GM19455 (cell line): ENCODE measurements around the gene FES.
"Not testable (repeated sequence)": the region's sequence is repeated elsewhere in the genome, so short reads cannot be mapped to it uniquely, and the experiment has no call there.

ENCODE experiments used
- ATAC-seq: cut with Tn5 transposase; IDR thresholded peaks from one replicate; pipeline ENCODE4 v1.9.1; 2021; ENCODE audit not compliant: unreplicated experiment

FES gene

DNA sequence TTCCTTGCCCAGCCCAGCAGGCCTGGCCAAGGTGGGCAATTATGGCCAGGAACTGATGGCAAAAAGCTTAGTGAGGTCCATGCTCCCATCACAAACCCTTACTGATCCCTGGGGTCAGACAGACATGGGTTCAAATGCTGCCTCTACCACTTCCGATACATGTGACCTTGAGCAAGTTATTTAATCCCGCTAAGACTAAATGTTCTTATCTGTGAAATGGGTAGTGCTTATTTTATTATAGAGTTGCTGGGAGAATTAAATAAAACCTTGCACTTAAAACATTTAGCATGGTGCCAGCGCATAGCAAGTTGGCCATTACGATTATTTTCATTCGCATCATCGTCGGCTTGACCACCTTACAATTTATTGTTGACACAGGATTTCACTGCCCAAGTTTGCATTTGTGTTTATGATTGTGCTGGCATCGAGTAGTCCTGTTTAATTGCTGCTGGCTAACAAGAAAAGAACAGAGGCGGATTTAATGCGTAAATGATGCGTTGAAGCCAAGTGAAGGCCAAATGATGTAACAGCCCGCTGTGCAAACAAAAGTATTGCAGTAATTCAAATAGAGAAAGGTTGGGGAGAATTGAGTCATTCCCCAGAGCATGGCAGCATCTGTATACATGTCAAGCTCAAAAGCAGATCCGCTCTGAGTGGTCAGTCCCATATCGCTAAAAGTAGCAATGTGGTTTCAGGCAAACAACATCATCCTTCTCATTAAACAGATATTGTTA is 23.2 kb upstream of the FES start:
- ATAC-seq, result no peak

DNA sequence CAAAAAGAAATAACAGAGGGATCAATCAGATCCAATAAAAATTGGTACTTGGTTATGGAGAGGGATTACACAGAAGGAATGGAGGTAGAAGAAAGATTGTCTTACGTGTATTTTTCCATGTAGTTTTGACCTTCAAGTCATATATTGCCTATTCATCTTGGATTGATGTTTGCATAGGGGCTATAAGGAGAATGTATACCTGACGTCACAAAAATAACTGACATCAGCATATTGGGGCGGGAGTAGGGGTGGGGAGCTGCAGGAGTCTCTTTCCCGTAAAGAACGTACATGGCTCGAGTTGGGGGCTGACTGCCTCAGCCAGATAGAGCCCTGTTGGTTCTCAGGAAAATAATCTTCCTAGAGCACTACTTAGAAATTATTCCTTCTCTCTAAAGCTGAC is 21.8 kb upstream of the FES start:
- no peak for ATAC-seq

DNA sequence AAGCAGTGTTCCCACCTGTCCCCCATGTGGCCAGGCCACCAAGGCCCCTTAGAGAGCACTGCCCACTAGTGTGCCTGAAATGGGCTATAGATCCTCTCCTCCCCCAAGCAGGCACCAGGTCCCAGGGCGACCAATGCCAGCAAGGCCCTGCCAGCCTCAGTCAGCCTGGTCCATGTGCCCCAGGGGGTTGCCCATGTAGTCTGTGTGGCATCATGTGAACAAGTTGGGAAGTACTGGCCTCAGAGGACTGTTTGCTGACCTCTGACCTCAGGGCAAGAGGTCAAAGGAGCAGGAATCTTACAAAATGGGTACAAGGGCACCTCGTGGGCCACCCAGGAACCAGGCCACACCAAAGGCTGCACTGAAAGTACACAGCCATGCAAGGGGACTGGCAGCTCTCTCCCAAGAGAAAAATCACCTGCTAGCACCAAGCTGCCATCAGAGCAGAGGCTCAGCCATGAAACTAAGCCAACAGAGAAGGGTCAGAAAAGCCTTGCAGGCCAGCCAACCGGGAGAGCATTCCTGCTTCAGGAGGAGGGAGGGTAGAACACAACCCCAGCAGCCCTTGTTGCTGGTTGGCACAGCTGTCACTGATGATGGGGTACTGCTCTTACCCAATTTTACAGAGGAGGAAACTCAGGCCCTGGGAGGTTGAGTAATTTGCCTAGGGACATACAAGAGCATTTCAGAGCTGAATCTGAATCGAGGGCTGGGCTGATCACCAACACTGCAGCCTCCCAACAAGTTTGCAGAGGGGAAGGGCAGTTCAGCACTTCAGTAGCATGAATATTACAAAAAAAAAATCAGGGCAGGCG is 21.1 kb upstream of the FES start:
- no peak for ATAC-seq

DNA sequence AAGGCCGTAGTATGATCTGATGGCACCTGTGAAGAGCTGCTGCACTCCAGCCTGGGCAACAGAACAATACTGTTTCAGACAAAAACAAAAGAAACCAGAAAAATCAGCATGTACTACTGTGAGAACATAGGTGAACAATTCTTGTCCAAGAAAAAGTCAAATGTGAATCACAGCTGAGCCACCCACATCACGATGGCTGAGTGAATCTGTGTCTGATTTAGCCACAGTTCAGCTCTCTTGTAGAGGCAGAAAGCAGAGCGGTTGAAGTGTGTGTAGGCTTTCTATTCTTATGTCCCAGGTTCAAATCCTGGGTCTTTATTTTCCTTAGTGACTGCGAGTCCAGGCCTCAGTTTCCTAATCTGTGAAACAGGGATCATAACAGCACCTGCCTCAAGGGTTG is 20.3 kb upstream of the FES start:
- ATAC-seq, result no peak

DNA sequence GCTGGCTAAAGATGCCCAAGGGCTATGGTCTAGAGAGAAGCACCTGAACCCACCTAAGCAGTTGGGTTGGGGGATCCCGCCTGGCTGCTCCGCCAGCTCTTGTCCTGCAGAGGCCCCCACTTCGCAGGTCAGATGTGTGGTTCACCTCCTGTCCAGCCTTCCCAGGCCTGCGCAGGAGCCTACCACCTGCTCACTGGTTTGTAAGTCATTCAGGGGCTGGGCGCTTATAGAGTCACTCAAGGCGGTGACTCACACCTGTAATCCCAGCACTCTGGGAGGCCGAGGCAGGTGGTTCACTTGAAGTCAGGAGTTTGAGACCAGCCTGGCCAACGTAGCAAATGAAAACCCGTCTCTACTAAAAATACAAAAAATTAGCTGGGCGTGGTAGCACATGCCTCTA is 19.8 kb upstream of the FES start:
- no peak for ATAC-seq

DNA sequence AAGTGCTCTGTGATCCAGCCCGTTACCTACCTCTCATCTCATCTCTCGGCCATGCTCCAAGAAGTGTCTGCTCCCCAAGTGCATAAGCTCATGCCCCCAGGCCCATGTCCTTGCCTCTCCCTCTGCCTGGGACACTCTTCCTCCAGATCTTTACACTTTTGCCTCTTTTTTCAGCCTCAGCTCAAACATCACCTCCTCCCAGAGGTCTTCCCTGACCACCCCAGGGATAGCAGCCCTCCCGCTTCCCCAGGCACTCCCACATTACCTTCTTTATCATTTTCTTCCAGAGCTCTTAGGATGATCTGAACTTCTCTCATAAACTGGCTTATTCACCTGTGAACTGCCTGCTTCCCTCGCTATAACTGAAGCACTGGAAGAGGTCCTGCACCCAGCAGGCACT is 18.6 kb upstream of the FES start:
- no peak for ATAC-seq

DNA sequence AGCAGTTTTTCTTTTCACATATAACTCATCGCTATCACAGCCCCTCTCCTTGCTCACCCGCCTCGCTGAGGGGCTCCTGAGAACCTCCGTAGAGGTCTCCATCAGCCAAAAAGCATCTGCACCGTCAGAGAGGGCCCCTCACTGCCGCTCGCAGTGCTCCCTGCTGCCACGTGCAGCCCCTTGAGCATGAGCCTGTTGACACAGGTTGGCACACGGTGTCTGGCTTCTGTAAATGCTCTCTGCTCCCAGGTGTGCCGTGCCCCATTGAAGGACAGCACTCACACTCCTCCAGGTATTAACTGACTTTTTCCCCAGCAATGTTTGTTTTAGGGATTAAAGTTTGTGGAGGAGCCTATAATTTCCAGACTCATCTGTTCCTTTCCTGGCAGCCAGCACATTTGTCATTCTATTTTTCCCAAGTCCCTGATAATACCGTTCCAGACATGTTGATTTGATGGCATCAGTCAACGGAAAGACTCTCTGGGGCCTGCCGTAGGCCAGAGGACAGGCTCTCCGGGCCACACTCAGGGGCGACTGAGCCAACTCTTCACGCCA is 18.1 kb upstream of the FES start:
- no peak for ATAC-seq

DNA sequence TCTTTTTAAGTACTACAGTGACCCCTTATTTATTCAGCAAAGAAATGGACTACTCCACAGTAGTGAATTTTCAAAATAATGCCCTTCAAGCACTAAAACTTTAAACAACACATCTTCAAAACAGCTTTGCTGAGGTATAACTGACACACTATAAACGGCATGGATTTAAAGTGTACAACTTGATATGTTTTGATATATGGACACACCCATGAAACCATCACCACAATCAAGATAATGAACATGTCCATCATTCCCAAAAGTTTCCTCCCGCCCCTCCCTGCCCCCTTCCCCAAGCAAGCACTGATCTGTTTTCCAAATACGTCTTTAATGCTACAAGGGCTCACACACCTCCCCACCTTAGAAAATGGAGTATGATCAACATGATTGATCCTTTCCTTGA is 17.5 kb upstream of the FES start:
- no peak for ATAC-seq

DNA sequence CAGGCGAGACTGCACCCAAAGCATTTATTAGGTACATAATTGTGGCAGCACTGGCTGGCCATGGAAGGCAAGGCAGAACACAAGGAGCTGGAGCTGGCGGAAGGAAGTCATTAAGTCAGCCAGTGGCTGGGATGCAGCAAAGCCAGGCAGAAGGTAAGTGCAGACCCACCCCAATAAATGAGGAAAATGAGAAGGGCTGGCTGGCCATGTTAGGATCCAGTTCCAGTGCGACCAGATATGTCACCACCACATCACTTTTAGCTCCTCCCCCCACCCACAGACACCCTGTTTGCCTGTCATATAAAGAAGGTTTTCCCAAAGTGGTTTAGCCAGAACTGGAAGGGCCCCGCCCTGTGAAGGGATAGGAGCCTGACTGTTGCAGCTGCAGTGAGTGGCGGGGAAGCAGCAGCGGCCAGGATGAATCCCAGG is 16.0 kb upstream of the FES start, which contains the start of gene FURIN:
FURIN (plus strand) TSS at position 328 of the 429 bp plus-strand sequence. CDS start 7,153 bp downstream, outside the sequence.
- no peak for ATAC-seq

DNA sequence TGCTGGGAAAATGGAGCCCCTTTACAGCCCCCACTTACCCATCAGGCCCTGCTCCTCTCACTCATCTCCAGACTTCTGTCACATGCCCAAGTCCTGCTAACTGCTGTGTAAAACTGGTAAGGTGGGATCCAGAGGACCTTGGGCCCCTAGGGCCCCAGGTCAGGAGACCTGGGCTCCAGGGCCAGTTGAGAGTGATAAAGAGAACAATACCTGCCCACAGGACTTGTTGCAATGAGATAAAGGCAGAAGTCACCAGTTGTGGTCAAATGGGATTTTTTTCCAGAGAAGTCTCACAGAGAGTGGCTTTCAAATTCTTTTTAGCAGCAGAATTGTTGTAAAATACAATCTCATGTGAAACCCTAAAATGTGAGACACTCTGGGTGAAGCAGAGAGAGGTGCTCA is 15.2 kb upstream of the FES start:
- no peak for ATAC-seq

DNA sequence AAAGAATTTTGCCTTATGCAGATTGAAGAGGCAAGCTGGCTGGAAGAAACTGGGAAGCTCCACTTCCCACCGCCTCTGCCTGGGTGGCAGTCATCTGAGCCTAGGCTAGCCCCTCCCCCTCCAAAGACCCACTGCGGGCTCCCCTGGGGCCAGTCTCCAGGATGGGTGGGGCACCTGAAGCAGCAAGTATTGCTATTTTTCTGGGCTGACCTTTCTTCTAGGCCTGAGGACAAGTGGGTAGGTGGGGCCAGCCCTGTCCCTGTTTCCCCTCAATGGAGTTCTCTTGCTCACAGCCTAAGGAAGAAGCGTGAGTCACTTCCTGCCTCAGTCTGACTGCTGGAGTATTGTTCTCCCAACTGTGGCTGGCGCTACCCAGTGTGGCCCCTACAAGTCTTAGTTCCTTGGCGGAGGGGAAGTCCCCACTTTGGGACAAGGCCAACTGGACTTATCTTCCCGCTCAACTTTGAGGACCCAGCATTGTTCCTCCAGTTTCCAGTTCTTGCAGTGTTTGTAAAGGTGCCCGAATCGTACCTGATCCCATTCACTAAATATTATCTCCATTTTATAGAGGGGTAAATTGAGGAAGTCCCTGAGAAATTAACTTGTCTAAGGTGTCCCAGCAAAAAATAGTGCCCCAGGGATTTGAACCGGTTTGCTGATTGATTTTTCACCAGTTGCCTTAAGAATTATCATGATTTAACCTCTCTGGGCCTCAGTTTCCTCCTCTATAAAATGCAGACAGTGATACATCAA is 14.5 kb upstream of the FES start:
- ATAC-seq, result no peak

DNA sequence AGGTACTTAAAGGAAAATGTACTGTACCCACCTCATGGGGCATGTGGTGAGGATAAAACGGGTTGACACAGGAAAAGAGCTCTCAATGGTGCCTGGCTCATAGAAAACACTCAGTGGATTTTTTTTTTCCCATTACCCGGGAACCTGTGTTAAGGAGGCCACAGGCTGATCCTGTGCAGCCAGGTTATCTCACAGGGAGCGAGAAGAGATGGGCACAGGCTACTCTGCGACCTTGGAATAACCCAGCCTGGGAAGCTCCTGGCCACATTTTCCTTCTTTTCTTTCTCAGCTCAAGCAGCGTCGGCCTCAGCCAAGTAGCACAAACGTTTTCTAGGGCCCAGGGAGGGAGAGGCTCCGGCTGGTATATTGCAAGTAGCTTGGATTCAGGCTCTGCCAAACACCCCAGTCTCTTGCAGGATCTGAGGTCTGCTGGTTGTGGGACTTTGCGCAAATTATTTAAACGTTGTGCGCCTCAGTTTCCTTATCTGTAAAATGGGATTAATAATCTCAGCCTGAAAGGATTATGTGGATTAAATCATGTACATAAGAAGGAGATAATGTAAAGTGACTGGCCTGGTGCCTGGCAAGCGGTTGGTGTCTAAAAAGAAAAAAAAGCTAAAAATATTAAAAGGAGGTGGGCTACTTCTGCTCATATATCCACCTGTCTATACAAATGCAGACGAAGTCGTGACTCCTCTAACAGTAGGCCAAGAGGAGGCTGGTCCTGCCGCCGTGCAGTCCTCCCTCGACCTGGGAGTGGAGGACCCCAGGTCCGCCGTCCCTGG is 13.8 kb upstream of the FES start:
- ATAC-seq, result peak; percentile 11

DNA sequence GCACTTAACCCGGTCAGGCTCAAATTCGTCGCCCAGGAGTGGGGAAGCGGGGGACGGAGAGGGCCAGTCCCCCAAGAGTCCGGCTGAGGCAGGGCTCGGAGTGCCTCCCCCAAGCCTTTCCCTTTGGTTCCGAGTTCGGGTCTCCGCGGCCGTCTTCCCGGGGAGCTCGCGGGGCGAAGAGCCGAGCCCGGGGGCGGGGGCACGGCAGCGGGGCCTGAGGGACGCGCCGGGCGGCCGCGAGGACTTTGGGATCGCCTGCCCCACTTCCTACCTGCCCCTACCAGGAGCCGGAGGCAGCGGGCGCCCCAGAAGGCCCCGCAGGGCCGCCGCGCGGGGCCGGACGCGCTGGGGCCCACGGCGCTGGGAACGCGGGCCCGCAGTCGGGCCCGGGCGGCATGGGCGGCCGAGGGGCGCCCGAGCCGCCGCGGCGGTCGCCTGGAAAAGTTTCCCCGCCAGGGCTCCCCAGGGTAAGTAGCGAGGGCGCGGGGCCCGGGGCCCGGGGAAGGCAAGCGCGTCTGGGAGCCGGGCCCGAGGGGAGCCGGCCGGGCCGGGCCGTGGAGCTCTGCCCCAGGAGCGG is 13.1 kb upstream of the FES start:
- peak; percentile 36 for ATAC-seq

DNA sequence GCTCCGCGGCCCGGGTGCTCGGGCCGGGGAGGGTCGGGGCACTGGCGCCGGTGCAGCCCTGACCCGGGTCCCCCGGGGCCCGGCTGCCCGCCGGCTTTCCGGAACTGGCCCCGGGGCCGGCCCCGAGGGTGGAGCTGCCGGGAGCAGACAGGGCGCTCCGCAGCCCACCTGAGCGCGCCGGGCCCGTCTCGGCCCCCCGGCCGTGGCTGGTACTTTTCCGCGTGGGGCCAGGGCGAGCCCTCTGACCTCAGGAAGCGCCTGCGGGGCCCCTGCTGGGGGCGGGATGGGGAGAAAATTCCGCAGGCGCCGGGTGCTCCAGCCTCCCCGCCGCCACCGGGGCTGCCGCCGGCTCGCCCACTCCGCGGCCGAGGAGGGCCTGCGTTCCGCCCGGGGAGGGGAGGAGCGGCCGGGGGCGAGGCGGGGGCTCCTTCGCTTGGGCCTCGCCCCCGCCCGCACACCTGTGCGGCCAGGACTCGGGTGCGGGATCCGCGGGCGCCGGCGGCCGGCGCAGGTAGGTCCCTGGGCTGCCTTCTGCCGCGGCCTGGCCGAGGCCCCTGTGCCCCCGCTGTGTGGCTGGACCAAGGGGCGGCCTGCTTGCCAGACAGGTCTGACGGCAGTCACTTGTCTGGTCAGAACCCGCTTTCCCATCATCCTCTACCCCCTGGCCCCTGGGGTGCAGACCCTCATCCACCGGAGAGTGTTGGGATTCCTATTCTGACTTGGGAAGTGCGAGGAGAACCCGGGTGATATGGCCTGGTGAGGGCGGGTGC is 12.4 kb upstream of the FES start:
- ATAC-seq, result peak; percentile 47

DNA sequence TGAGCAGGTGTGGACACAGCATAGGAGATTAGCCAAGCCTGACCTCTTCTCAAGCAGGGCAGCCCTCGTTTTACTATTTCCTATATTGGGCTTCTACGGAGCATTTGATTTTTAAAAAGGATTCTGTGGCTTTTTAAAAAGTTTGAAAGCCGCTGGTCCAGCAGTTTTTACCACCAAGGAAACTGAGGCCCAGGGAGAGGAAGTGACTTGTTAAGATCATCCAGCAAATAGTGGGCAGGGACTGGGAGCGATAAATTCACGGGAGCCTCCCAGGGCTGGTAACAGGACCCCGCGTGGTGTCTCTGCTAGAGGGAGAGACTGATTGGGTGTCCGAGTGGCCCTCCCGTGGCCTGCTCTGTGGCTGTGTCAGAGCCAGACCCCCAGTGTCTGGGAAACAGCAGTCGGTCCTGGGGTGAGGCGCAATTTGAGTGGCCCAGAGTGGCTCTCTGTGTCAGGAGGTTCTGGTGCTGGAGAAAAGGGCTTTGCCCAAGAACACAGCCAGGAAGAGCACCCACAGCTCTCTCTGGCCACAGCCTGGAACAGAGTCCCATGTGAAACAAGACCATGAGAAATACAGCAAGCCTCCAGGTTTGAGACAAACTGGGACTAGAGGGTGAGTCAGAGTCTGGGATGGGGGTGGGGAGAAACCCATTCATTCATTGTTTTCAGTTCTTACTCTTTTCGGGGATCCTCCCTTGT is 11.7 kb upstream of the FES start:
- peak; percentile 12 for ATAC-seq

DNA sequence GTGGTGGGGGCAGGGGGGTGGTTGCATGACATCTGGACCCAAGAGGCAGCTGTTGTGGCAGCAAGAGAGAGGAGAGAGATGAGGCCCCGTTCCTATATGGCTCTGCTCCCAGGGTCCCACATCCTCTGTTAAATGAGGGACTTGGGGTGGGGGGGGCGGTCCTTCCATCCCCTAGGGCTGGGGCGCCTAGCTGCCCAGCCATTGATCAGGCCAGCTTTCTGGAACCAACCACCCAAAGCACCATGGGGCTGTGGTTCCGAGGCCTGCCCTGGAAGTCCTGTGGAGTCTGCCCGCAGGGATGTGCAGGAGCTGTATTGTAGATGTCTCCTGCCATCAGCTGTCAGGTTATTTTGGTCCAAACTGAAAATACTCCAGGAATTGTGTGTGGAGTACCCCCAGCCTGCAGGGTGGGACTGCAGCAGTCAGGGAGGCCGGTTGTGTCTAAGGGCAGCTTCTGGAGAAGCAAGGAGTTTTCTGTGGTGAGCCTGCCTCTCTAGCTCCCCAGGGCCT is 10.8 kb upstream of the FES start:
- no peak for ATAC-seq

DNA sequence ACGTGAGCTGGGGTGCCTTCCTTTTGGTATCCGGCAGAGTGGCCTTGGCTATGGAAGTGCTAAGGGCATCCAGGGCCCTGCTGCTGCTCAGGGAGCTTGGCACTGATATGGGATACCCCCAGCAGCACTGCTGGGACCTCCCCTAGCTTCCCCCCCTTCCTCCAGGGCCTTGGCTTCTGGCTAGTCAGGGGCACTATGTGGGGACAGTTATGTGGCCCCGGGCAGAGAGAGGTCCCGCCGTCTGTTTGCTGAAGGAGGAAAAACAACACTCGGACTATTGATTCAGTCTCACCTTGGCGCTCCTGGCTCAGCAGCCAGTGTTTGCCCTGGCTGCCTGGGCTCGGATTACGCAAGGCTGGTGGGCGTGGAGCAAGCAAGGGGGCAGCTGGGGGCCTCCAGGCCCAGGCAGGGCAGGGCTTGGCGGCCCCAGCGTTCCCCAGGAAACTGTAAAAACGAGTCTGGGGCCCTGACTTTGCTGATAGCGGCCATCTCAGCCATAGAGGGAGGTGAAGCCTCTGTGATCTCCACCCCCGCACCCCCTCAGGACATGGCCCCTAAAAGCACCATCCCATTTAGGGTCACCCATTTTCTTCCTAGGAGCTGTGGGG is 10.2 kb upstream of the FES start:
- ATAC-seq, result no peak

DNA sequence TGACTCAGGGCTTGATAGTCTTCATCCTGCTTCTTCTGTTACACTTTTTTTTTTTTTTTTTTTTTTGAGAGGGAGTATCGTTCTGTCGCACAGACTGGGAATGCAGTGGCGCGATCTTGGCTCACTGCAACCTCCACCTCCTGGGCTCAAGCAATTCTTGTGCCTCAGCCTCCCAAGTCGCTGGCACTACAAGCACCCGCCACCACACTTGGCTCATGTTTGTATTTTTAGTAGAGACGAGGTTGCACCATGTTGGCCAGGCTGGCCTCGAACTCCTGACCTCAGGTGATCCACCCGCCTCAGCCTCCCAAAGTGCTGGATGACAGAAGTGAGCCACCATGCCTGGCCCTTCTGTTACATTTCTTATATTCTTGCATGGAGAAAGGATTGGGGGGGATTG is 9.3 kb upstream of the FES start:
- ATAC-seq, result not testable (repeated sequence)
